Mammary epithelial cell (primary cell): ENCODE measurements around the gene IDS.

Experiments used
- EZH2 ChIP-seq: IDR thresholded peaks from 2 replicates; pipeline ENCODE4 v1.6.1; 2012; ENCODE audit warnings: low read length, inconsistent platforms, borderline replicate concordance
- TF ChIP-seq, protein P1 (sequence below), 2 donors: IDR thresholded peaks in 1 of 2; conservative IDR thresholded peaks in 1 of 2; 2 replicates each; pipeline ENCODE4 v1.5.1; 2011 to 2012; ENCODE audit warnings: inconsistent platforms in 2 of 2, low read length in 2 of 2, mild to moderate bottlenecking in 2 of 2, control low read depth in 1 of 2, low read depth in 1 of 2; ENCODE audit not compliant: insufficient read depth in 1 of 2; ENCODE audit errors: extremely low read depth in 1 of 2

DNA sequence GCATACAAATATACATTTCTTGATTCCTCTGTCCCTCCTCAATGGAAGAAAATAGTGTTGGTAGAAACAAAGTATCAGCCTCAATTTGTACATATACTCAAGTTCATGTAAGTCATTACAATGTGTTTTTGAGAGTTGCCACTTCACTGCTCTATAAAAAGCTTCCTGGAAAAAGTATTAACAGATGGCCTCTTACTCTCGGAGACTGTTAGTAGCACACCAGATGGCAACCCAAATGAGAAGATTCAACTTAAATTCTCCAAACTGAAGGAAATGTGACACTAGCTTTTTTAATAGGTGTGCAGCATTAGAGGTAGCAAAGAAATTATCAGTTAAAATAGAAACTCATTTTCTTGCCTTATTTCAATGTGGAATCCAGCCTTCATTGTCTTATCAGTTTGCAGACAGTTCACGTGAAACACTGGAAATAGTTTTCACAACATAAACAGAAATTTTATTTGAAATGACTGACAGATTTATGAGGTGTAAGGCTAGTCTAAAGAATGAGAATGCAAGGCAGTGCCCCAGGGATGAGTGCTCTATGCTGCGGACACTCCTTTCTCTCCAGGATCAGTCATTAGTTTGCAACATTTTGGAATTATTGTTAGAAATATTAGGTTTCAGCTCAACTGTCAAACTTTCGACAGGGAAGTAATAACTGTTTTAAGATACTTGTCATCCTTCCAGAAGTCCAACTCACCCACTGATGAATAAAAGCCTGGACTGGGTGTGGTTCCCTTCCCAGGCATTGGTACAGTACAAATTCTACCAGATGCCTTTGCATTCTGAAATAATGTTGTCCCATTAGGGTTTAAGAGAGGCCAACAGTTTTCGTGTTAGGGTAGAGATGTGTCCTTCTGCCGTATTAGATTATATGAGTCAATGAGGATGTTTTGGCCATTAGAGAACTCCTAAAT is 50.9 kb downstream of the IDS start:
- TF ChIP-seq, protein P1, sequence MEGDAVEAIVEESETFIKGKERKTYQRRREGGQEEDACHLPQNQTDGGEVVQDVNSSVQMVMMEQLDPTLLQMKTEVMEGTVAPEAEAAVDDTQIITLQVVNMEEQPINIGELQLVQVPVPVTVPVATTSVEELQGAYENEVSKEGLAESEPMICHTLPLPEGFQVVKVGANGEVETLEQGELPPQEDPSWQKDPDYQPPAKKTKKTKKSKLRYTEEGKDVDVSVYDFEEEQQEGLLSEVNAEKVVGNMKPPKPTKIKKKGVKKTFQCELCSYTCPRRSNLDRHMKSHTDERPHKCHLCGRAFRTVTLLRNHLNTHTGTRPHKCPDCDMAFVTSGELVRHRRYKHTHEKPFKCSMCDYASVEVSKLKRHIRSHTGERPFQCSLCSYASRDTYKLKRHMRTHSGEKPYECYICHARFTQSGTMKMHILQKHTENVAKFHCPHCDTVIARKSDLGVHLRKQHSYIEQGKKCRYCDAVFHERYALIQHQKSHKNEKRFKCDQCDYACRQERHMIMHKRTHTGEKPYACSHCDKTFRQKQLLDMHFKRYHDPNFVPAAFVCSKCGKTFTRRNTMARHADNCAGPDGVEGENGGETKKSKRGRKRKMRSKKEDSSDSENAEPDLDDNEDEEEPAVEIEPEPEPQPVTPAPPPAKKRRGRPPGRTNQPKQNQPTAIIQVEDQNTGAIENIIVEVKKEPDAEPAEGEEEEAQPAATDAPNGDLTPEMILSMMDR (conservative IDR thresholded peaks at IDR 0.05 in 1 of 2, IDR thresholded peaks at IDR 0.05 in 1 of 2; ENCODE audit: extremely low read depth in 1 of 2, insufficient read depth in 1 of 2, low read depth in 1 of 2, low read length in 2 of 2): no peak
- TF ChIP-seq EZH2: no peak
